OCI-LY1 (cell line): ENCODE results near the gene HOXC5.

Experiments used
- CTCF ChIP-seq: fragments of 200-600 bp; sonication (generic), shearing (Covaris generic); IDR thresholded peaks from 2 replicates; pipeline ENCODE4 v1.5.1; 2017; ENCODE audit warnings: mild to moderate bottlenecking, antibody characterized with exemption, low read length, moderate library complexity, mixed read lengths
- EZH2 ChIP-seq: fragments of 200-600 bp; sonication (generic), shearing (Covaris generic); IDR thresholded peaks from 2 replicates; pipeline ENCODE4 v1.8.0; 2017; ENCODE audit warnings: borderline replicate concordance, mixed run types, mild to moderate bottlenecking, antibody characterized with exemption, low read length, moderate library complexity, mixed read lengths

- TF ChIP-seq EZH2 = no peak
- no peak for TF ChIP-seq CTCF
Observed at GRCh38 chr12:54015018-54015931, 17.6 kb upstream of the HOXC5 start.
